NOMO-1 treated with DMSO at 0.1 percent for 48 hours (cell line): ENCODE data around the gene MYH4.

Source experiments
- DNase-seq: peaks from one replicate; lab custom pipeline; 2025; ENCODE audit not compliant: unreplicated experiment; lab: John Stamatoyannopoulos, UW

MYH4 gene

DNA sequence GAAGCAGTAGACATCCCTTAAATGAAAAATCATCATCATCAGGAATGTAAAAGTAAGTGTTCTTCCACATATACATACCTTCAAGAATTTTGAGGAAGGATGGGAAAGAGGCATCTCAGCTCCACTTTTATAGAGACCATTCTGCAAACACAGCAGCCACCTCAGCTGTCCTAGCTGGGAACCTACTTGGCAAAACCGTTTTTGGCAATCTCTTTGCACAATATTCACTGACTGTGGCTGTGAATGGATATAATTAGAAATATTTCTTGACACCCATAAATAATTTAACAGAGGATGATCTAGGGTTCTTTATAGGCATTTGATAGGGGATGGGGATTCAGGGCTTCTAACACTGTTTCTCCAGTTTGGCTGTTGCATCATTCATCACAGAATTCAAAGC is at the start of gene MYH4:
Gene MYH4 (minus strand): TSS at position 101 of the 400 bp plus-strand sequence. CDS start 2,814 bp downstream, outside the sequence.
- DNase-seq: no peak

DNA sequence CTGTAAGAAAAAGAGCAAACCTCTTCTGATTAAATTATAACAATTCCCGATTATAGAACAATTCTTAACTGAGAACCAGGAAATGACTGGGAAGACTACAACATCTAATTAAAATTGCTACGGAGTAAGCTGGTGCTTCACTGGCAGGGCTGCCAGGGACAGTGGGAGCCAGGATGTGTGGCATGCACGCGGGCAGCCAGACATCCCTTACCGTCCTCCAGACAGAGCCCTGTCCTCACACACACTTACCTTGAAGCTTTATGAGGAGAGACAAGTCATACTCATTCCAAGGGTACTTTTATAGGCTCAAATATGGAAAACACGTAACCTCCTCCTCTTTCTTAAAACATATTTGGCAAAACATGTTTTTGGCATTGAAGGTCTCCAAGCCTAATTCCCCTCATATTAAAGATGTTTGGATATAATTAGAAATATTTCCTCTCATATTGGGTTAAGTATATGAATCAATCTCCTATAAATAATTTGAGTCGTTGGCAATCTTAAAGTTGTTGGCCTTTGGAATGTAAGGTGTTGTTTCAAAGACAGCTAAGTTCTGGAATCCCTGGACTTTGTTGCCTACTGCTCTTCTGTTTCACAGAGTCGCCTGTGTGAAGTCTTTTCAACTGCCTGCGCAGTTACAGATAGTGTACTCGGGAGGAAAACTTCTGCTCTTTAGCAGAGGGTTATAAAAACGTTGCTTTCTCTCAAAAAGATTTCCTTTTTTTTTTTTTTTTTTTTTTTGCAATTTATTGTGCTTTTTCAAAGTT is 49.1 kb upstream of the MYH4 start, which contains the start of gene MYH1:
Gene MYH1 (minus strand): TSS at position 272 of the 767 bp plus-strand sequence. CDS start 1,900 bp downstream, outside the sequence.
- no peak for DNase-seq

DNA sequence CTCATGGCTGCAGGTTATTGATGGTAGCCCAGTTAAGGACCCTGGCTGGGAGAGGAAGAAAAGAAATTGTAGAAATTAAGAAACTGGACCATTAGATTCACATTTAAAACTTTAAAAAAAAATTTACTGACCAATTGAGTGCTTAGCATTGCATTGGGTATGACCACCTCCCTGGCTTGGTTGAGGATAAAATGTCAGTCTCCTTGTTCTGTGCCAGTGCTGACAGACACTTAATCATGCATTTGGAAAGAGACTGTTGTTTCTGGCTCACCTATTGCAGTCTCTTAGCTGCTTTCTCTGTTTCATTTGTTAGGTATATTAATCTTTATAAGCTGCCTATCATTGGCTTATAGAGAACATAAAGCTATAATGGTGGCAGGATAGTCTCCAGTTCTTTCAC is 47.3 kb upstream of the MYH4 start:
- DNase-seq: no peak

DNA sequence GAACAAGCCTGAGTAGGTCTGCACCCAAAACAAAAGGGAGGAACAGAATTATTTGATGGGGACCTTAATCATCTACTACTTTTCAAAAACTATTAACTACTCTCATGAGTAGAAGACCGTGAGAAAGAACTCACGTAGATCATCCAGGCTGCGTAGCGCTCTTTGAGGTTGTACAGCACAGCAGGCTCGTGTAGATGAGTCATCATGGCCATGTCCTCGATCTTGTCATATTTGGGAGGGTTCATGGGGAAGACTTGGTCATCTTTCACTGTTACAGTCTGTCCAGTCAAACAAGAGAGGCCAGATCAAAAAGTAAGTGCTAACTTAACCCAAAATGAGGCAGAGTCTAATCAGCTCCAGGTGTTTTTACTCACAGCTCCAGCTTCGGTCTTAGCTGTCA is 46.7 kb upstream of the MYH4 start:
- no peak for DNase-seq

DNA sequence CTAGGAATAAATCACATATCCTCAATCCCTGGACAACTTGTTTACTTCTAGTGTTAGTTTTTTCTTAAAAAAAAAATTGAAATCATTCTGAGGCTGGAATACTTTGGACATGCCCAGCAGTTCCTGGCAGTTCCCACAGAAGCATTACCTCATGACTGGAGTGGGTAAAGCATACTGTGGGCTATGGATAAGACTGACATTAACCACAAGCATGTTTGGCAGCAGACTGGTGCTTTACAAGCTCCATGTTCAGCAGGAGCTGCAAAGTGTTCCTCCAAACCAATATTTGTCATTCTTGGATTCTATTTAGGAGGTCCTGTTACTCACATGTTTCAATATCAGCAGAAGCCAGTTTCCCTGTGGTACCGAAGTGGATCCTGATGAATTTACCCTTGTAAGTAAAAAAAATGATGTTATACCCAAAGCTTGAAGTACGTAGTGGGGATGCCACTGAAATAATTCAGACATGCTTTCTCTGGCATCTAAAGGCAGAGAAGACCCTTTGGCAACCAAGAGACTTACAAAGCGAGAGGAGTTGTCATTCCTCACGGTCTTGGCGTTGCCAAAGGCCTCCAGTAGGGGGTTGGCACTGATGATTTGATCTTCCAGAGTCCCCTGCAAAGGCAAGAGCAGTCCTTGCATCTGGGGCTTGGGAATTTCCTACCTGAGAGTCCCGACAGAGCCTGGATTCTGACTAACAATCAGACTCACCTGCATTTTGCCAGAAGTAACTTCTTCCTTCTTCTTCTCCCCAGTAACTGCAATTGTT is 44.1 kb upstream of the MYH4 start:
- DNase-seq: no peak

DNA sequence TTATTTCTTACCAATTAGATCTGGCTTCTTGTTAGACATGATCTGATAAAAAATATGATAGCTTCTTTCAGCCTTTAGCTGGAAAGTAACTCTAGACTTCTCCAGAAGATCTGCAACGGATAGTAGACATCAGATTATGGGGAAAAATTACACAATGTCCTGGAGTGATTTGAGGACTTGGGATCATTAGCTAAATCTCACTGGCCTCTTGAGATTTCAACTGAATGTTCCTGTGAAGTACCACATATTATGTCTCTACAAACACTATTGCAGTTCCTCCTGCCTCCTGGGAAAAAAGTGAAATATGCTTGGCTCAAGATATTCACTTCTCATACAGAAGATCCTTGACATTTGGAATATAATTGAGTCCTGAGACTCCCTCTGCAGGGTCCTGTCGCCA is 43.5 kb upstream of the MYH4 start:
- no peak for DNase-seq

DNA sequence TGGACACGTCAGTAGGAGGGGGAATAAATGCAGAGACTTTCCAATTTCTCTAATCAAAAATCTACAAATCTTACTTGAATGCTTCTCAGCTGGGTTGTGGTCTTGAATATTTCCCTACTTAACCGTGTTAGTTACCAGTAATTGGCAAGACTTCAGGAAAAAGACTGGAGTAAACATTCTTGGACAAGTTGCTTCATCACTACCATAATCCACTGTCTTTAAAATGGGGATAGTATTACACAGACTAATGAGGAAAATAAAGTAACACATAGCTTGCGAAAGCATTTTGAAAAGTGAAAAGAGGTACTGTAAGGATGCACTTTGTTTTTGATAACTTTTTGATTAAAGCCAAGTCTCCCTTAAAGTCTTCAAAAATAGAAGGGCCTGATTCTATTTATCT is 30.6 kb upstream of the MYH4 start:
- no peak for DNase-seq

DNA sequence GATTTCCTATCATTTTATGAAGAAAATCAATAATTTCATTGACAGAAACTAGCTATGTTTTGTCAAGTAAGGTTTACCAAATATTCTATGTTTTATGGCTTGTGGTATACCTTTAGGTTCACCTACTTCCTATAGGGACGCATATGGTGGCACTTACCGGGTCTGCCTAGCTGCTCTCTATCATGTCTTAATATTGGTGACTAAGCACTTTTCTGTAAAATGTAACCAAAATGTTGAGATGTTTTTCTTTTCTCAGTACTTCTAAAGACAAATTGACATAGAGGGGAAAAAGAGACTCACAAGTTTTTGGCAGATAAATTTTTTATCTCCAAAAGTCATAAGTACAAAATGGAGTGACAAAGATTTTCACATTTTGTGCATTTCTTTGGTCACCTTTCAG is 22.6 kb upstream of the MYH4 start:
- no peak for DNase-seq

DNA sequence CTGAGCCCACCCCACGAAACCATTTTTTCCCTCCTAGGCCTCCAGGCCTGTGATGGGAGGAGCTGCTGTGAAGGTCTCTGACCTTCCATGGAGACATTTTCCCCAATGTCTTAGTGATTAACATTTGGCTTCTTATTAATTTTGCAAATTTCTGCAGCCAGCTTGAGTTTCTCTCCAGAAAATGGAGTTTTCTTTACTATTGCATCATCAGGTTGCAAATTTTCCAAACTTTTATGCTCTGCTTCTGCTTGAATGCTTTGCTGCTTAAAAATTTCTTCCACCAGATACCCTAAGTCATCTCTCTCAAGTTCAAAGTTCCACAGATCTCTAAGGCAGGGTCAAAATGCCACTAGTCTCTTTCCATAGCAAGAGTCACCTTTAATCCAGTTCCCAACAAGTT is 12.9 kb upstream of the MYH4 start:
- DNase-seq: no peak

DNA sequence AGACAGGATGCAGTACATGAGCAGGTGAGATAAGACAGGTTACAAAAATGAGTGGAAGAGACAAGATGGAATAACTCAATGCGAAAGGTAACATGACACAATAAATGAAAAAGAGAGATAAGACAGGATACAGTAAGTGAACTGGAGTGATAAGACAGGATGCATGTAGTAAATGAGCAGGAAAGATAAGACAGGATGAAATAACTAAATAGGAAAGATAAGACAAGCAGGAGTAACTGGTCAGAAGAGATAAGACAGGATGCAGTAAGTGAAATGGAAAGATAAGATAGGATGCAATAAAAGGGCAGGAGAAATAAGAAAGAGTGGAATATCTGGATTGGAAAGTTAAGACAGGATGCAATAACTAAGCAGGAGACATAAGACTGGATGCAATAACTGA is 8.3 kb upstream of the MYH4 start:
- no peak for DNase-seq

DNA sequence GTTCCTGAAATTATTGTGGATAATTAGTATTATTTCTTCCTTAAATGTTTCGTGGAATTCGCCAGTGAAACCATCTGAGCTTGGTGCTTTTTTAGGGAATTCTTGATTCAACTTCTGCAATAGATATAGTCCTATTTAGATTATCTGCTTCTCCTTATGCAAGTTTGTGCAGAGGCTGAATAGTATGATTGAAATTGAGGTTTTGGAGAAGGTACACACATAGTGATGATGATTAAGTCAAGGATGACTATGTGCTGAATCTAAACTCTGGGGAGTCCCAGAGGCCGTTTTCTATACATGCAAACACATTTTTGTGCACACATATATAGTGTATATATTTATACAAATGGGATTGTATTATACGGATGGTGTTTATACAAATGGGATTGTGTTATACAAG is 5.2 kb upstream of the MYH4 start:
- no peak for DNase-seq

DNA sequence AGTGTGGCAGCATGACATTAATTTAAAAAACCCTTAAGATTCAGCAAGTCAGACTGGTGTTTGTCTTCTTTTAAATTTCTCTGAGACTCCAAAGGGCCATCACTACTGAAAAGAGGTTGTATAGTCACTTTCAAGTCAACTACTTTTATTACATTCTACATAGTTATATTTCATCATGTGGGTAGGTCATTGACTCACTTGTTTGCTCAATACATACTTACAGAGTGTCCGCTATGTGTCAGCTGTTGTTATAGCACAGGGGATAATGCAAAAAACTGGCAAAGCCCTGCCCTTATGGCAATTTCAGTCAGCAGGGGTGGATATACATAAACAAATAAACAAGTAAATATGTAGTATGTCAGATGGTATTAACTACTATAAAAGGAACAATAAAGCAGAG is 2.5 kb upstream of the MYH4 start:
- no peak for DNase-seq

DNA sequence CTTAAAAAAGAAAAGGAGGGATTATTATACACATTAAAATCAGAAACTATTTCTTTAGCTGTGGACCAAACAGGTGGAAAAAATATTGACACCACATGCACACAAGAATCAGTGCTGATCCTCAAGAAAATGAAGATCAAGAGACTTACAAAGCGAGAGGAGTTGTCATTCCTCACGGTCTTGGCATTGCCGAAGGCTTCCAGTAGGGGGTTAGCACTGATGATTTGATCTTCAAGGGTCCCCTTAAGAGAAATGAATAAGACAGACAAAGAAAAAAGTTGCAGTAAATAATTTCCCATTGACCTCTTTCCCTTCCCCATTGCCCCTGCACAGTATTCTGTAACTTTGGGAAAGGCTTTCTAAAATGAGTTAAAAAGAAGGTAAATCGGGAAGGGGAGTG is 6.0 kb downstream of the MYH4 start:
- DNase-seq: no peak

DNA sequence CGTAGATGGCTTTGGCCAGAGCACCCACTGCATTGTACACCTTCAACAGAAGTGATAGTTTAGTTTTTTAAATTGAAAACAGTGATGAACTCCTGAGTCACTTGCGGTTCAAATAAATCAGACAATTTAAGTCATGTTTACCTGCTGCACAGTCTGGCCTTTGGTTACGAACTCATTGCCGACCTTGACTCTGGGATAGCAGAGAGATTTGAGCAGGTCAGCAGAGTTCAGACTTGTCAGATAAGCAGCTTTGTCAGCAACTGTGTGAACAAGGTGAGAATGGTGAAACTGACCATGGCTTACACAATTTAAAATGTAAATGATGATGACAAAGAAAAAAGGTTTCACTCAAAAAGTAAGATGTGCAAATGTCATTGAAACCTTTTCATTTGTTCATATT is 9.3 kb downstream of the MYH4 start:
- DNase-seq: no peak

DNA sequence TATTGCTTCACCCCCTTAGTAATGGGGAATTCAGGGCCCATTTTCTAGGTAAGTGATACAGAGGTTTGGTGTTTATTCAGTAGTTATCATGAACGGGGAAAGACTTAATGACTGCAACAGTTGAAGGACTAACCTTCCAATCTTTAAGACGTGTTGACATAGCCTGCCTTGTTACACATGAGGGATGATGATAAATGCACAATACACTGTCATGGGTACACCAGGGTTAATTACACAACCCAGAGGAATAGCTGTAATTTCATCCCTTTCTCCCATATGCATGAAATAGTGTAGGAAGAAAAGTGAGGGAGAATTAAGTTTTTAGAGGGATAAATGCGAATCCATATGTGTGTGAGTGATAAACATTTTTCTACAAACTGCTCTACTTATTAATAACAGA is 10.7 kb downstream of the MYH4 start:
- no peak for DNase-seq

DNA sequence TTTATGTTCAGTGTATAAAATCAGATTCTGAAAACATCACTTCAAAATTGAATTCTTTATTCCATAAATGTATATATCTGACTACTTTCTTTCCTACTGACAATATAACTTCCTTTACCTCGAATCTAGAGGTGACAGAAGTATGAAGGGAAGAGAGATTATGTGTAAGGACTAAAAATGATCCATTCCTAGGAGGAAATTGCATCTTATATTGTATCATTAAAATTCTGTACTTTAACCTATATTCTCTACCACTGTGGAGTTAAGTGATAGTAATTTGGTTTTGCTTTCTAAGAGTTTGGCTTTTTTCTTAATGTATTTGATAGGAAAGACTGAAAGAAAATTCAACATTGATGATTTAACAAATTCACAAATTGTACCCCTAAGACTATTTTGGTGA is 11.4 kb downstream of the MYH4 start:
- DNase-seq: no peak

DNA sequence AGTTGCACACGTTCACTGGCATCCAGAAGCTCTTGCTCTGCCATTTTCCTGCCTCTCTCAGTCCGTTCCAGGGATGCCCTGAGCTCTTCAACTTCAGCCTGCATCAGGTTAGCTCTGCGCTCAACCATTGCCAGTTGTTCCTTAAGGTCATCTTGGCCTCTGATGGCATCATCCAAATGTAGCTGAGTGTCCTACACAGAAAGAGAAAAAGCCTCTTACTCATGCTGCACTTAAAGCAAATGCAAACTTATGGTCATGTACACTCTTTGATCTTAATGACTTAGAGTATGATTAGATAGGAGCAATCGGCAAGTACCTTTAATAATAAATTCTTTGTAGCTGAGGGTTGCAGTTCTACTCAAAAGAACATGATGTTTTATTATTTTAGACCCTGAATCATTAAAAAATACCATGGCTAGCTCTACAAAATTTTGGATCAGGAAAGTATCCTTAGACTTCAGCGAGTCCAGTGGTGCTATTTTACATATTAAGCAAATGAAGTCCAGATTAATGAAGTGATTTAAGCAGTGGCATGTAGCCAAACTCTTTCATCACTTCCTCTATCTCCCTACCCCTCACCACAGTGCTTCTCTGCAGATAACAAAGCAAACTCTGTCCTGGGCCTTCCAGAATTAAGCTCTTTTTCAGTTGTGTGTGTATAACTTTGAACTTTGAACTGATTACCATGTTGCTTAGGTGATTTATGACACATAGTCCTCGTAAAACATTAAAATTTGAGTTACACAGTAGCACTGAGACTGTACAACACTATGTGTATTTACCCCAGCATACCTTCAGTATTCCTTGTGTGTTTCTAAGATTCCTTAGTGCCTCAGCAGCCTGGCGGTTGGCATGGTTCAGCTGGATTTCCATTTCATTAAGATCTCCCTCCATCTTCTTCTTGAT is 22.1 kb downstream of the MYH4 start:
- DNase-seq: no peak

DNA sequence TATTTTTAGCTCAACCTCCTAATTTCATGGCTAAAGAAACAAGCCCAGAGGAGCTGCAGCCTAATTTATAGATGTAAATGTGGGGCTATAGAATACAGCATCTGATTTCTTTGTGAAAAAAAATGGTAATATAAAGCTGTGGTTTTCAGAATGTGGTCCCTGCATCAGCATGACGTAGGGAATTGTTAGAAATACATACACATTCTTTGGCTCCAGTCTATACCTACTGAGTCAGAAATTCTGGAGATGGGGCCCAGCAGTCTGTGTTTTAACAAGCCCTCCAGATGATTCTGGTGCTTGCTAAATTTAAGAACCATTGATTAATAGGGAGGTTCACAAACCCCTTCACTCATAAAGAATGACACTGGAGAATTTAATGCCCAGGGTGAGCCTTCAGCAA is 29.5 kb downstream of the MYH4 start:
- no peak for DNase-seq

DNA sequence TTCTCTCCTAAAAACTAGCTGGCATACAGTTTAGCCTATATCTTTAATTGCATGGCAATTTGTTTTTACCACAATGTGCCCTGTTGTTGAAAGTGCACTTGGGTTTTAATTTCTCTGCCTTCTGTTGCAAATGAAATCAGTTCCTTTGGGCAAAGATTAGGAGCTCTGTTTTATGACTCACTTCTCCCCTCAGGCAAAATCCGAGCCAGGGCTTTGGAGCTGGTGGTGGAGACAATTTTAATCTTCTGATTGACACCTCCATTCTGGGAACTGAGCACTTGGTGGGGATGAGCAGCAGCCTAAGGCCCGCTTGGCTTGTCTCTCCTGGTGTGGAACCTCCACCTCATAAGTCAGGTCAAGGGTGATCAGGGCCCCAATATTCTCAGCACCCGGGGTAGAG is 34.3 kb downstream of the MYH4 start:
- DNase-seq: no peak

DNA sequence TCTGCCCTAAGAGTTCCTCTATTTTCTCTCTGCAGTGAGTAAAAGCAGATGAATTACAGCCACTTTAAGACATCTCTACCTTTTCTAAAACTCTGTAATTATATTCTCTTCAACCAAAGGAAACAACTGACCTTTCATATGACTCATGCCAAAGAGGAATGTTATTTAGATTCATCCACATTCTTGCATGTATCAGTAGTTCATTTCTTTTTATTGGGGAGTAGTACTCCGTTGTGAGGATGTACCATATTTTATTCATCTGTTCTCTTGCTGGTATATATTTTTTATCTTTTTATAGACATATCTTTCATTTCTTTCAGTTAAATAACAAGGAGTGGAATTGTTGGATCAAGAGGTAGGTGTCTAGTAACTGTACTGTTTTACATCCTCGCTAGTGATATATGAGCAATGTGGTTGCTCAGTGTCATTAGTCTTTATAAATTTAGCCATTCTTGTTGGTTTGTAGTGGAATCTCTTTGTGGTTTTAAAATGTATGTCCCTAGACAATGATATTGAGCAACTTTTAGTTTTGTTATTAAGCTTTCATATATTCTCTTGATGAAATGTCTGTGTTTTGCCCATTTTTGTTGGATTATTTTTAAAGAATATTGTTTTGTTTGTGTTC is 39.8 kb downstream of the MYH4 start:
- DNase-seq: no peak

DNA sequence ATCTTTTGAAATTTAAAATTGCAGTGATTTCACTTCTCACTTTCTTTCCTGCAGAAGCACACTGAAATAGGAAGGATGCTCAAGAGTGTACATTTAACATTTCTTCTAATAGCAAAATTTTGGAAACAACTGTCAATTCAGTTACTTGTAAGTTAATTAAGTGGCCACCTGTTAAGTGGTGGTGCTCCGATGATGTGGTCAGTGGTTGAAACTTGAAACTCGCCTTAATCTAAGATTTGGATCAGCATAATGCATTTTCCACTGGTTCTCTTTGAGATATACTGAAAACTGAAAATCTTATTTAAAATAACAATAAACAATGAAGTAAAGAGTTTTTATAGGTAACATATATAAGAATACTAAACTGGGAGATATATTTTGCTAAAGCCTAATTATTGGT is 40.6 kb downstream of the MYH4 start:
- no peak for DNase-seq
